ENCODE measurements around the gene FSD1L.
"Not testable (repeated sequence)": the region's sequence is repeated elsewhere in the genome, so short reads cannot be mapped to it uniquely, and the experiment has no call there.

FSD1L gene

DNA sequence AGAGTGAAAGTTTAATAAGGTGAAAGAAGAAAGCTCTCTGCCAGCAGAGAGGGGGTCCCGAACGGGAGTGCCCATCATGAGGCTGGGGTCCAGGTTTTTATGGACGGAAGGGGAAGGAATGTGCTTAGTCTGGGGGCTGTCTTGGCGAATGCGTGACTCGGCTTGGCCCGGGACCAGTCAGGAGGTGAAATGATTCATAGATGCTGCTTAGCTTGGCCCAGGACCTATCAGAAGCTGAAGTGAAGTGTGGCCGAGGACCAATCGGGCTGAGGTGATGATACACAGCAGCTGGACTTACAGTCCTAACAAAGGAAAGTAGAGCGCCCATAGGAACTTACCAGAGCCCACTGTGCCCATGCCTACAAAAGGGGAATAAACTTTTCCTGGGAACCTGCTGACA, 106.2 kb downstream of the FSD1L start:
- H3K4me3 ChIP-seq (ENCODE audit: low read length) = no peak overlapping the region
- no peak for DNase-seq (ENCODE audit: low read depth)
- no peak for TF ChIP-seq CTCF (conservative IDR thresholded peaks at IDR 0.05; ENCODE audit: low read length)

GRCh38 chr9:105557804-105558610, 110.2 kb downstream of the FSD1L start, which contains the start of gene FKTN:
TSS of gene FKTN (plus strand) at chr9:105558131. CDS start at chr9:105575033, 16,902 bp downstream.
- DNase-seq (ENCODE audit: low read depth) = peak; percentile 81
- TF ChIP-seq CTCF (conservative IDR thresholded peaks at IDR 0.05; ENCODE audit: low read length) = no peak
- H3K4me3 ChIP-seq (ENCODE audit: low read length) = peak within 1 kb of the TSS; percentile 96

DNA sequence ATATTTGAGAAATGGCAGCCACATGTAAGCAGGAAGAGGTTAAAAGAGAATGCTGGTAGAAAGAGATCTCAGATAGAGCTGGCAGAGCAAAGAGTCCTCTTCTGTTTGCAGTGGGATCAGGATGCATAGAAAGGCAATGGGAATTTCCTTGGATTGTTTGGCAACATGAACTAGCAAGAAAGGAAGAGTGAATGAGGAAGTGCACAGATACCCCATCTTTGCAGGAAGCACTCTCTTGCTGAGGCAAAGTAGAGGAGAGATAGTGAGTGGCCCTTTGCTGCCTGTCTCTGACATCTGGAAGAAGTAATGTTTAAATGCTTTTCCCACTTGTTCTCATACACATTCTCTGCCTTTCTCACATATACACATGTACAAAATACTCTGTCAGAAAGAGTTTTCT, 124.6 kb downstream of the FSD1L start:
- DNase-seq (ENCODE audit: low read depth) = no peak
- TF ChIP-seq CTCF (conservative IDR thresholded peaks at IDR 0.05; ENCODE audit: low read length) = no peak
- H3K4me3 ChIP-seq (ENCODE audit: low read length) = no peak overlapping the region

DNA sequence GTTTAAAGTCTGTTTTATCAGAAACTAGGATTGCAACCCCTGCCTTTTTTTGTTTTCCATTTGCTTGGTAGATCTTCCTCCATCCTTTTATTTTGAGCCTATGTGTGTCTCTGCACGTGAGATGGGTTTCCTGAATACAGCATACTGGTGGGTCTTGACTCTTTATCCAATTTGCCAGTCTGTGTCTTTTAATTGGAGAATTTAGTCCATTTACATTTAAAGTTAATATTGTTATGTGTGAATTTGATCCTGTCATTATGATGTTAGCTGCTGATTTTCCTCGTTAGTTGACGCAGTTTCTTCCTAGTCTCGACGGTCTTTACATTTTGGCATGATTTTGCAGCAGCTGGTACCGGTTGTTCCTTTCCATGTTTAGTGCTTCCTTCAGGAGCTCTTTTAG, 132.1 kb downstream of the FSD1L start:
- DNase-seq (ENCODE audit: low read depth); H3K4me3 ChIP-seq (ENCODE audit: low read length): not testable (repeated sequence)

- not testable (repeated sequence) for DNase-seq (ENCODE audit: low read depth)
Observed at GRCh38 chr9:105581550-105581949, 133.7 kb downstream of the FSD1L start.

DNA sequence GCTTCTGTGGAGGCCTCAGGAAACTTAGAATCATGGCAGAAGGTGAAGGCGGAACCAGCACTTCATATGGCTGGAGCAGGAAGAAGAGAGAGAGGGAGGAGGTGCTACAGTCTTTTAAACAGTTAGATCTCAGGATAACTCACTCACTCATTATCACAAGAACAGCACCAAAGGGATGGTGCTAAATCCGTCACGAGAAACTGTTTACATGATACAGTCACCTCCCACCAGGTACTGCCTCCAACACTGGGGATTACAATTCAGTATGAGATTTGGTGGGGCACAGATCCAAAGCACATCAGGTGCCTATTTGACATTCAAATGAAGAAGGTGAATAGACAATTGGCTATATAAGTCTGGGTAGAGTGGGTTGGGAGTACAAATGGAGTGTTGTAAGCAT, 145.3 kb downstream of the FSD1L start:
- DNase-seq (ENCODE audit: low read depth) = no peak
- no peak for TF ChIP-seq CTCF (conservative IDR thresholded peaks at IDR 0.05; ENCODE audit: low read length)
- H3K4me3 ChIP-seq (ENCODE audit: low read length) = no peak overlapping the region

More at GRCh38 chr9:105581550-105581949, 133.7 kb downstream of the FSD1L start:
- H3K4me3 ChIP-seq (ENCODE audit: low read length) = not testable (repeated sequence)

All from AG10803 (cell line).